ENCODE measurements around the gene ELAVL1. TPM values are rescaled to one million over a fixed set of nuclear protein-coding genes. Genes with fewer than 3 reads are reported as not detected.

The ELAVL1 gene
- total and polyA plus RNA-seq, 2 of the 13 experiments (the other 11 are each of a cell fraction or from before 2014, with no cell fraction given) = 27.9 to 38.4 TPM

DNA sequence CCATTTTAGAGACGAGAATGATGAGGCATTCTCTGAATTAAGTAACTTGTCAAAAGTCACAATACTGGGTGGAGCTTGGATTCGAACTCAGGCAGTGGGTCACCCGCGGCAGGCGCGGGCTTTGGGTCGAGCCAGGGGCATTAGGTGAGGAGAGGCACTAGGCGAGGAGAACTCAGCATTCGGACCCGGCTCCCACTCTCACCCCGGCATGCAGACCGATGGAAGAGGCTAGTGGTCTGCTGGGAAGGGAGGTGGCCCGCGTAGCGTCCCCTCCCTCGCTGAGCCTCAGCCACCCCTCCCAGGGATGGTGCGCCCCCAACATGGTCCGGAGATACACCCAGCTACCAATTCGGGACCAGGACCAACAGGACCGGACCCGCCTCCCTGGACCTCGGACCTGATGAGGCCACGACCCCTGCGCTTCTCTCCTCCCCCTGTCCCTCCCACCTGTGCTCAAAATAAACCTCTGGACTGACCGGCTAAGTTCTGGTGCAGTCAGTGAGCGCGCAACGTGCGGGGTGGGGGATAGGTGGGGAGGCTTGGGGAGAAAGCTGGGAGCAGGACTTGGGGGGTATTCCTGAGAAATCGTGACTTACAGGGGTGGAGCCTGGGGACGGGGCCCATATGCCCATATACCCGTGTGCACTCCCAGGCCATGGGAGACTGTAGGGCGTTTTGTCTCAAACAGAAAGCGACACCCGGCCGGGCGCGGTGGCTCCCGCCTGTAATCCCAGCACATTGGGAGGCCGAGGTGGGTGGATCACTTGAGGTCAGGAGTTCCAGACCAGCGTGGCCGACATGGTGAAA is 86.6 kb downstream of the ELAVL1 start (continued):
- TF ChIP-seq, protein P1, sequence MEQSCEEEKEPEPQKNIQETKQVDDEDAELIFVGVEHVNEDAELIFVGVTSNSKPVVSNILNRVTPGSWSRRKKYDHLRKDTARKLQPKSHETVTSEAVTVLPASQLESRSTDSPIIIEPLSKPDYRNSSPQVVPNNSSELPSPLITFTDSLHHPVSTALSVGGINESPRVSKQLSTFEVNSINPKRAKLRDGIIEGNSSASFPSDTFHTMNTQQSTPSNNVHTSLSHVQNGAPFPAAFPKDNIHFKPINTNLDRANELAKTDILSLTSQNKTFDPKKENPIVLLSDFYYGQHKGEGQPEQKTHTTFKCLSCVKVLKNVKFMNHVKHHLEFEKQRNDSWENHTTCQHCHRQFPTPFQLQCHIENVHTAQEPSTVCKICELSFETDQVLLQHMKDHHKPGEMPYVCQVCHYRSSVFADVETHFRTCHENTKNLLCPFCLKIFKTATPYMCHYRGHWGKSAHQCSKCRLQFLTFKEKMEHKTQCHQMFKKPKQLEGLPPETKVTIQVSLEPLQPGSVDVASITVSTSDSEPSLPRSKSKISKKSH (CRISPR knock-in tag; IDR thresholded peaks at IDR 0.05; ENCODE audit: borderline replicate concordance) = peak; percentile 65
- TF ChIP-seq, protein P2, sequence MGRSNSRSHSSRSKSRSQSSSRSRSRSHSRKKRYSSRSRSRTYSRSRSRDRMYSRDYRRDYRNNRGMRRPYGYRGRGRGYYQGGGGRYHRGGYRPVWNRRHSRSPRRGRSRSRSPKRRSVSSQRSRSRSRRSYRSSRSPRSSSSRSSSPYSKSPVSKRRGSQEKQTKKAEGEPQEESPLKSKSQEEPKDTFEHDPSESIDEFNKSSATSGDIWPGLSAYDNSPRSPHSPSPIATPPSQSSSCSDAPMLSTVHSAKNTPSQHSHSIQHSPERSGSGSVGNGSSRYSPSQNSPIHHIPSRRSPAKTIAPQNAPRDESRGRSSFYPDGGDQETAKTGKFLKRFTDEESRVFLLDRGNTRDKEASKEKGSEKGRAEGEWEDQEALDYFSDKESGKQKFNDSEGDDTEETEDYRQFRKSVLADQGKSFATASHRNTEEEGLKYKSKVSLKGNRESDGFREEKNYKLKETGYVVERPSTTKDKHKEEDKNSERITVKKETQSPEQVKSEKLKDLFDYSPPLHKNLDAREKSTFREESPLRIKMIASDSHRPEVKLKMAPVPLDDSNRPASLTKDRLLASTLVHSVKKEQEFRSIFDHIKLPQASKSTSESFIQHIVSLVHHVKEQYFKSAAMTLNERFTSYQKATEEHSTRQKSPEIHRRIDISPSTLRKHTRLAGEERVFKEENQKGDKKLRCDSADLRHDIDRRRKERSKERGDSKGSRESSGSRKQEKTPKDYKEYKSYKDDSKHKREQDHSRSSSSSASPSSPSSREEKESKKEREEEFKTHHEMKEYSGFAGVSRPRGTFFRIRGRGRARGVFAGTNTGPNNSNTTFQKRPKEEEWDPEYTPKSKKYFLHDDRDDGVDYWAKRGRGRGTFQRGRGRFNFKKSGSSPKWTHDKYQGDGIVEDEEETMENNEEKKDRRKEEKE (IDR thresholded peaks at IDR 0.05) = no peak
- TF ChIP-seq TBX2 (CRISPR knock-in tag; IDR thresholded peaks at IDR 0.05; ENCODE audit: borderline replicate concordance) = peak; percentile 53; the same call in 1 of the 2 replicates
- TF ChIP-seq, protein P3, sequence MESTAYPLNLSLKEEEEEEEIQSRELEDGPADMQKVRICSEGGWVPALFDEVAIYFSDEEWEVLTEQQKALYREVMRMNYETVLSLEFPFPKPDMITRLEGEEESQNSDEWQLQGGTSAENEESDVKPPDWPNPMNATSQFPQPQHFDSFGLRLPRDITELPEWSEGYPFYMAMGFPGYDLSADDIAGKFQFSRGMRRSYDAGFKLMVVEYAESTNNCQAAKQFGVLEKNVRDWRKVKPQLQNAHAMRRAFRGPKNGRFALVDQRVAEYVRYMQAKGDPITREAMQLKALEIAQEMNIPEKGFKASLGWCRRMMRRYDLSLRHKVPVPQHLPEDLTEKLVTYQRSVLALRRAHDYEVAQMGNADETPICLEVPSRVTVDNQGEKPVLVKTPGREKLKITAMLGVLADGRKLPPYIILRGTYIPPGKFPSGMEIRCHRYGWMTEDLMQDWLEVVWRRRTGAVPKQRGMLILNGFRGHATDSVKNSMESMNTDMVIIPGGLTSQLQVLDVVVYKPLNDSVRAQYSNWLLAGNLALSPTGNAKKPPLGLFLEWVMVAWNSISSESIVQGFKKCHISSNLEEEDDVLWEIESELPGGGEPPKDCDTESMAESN (CRISPR knock-in tag; conservative IDR thresholded peaks at IDR 0.05) = no peak; the same call in 1 of the 2 replicates
- TF ChIP-seq, protein P4, sequence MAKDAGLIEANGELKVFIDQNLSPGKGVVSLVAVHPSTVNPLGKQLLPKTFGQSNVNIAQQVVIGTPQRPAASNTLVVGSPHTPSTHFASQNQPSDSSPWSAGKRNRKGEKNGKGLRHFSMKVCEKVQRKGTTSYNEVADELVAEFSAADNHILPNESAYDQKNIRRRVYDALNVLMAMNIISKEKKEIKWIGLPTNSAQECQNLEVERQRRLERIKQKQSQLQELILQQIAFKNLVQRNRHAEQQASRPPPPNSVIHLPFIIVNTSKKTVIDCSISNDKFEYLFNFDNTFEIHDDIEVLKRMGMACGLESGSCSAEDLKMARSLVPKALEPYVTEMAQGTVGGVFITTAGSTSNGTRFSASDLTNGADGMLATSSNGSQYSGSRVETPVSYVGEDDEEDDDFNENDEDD (CRISPR knock-in tag; IDR thresholded peaks at IDR 0.05; ENCODE audit: borderline replicate concordance) = peak; percentile 23; the same call in 1 of the 2 replicates
- TF ChIP-seq SP1 (IDR thresholded peaks at IDR 0.05) = no peak
- TF ChIP-seq SP1 (CRISPR knock-in tag; IDR thresholded peaks at IDR 0.05) = peak; percentile 64
- TF ChIP-seq, protein P5, sequence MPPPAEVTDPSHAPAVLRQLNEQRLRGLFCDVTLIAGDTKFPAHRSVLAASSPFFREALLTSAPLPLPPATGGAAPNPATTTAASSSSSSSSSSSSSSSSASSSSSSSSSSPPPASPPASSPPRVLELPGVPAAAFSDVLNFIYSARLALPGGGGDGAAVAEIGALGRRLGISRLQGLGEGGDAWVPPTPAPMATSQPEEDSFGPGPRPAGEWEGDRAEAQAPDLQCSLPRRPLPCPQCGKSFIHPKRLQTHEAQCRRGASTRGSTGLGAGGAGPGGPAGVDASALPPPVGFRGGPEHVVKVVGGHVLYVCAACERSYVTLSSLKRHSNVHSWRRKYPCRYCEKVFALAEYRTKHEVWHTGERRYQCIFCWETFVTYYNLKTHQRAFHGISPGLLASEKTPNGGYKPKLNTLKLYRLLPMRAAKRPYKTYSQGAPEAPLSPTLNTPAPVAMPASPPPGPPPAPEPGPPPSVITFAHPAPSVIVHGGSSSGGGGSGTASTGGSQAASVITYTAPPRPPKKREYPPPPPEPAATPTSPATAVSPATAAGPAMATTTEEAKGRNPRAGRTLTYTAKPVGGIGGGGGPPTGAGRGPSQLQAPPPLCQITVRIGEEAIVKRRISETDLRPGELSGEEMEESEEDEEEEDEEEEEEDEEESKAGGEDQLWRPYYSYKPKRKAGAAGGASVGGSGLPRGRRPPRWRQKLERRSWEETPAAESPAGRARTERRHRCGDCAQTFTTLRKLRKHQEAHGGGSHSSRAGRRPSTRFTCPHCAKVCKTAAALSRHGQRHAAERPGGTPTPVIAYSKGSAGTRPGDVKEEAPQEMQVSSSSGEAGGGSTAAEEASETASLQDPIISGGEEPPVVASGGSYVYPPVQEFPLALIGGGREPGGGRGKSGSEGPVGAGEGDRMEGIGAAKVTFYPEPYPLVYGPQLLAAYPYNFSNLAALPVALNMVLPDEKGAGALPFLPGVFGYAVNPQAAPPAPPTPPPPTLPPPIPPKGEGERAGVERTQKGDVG (CRISPR knock-in tag; IDR thresholded peaks at IDR 0.05; ENCODE audit: borderline replicate concordance) = 0 out of 2 replicates have a peak, but pooled peaks have one; percentile 81
- TF ChIP-seq, protein P6, sequence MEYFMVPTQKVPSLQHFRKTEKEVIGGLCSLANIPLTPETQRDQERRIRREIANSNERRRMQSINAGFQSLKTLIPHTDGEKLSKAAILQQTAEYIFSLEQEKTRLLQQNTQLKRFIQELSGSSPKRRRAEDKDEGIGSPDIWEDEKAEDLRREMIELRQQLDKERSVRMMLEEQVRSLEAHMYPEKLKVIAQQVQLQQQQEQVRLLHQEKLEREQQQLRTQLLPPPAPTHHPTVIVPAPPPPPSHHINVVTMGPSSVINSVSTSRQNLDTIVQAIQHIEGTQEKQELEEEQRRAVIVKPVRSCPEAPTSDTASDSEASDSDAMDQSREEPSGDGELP (IDR thresholded peaks at IDR 0.05; ENCODE audit: borderline replicate concordance, low read depth) = peak; percentile 36; the same call in 1 of the 2 replicates
- TF ChIP-seq RFXAP (CRISPR knock-in tag; IDR thresholded peaks at IDR 0.05; ENCODE audit: borderline replicate concordance) = 0 out of 2 replicates have a peak, but pooled peaks have one; percentile 60
- peak; percentile 56 for TF ChIP-seq HNRNPLL (IDR thresholded peaks at IDR 0.05; ENCODE audit: low read depth, low read length, poor library complexity, severe bottlenecking)
